ENCODE measurements around the gene IL33.

IL33 gene

DNA sequence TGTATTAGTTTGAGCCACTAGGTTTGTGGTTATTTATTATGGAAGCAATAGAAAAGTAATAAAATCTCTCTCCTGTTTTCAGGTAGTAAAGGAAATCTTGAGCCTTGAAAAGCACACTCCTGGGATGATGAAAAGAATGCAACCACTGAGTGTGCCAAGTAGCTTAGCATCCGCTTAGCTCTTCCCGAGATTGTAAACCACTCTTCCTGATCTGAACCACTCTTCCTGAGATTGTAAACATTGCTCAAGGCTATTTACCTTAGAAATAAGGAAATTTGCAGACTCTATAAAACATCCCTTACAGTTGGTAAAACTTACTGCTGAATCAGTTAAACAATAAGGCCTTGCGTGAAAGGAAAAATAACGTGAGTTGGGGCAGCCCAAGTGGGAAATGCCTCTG, 17.4 kb upstream of the IL33 start:
- Histone ChIP-seq H3K27ac (no peak overlapping the region), H3K4me3 (no peak overlapping the region)
- no peak for DNase-seq (ENCODE audit: low spot score)
- TF ChIP-seq CTCF (IDR thresholded peaks at IDR 0.05), result no peak

- no peak for TF ChIP-seq CTCF (IDR thresholded peaks at IDR 0.05)
- Histone ChIP-seq H3K27ac (no peak overlapping the region), H3K4me3 (no peak overlapping the region)
- DNase-seq (ENCODE audit: low spot score), result no peak
Observed at GRCh38 chr9:6199596-6199995, 16.0 kb upstream of the IL33 start.

GRCh38 chr9:6200761-6201160, 14.8 kb upstream of the IL33 start:
- H3K4me3 ChIP-seq, result no peak overlapping the region
- DNase-seq (ENCODE audit: low spot score), result no peak
- no peak for TF ChIP-seq CTCF (IDR thresholded peaks at IDR 0.05)
- no peak overlapping the region for H3K27ac ChIP-seq

DNA sequence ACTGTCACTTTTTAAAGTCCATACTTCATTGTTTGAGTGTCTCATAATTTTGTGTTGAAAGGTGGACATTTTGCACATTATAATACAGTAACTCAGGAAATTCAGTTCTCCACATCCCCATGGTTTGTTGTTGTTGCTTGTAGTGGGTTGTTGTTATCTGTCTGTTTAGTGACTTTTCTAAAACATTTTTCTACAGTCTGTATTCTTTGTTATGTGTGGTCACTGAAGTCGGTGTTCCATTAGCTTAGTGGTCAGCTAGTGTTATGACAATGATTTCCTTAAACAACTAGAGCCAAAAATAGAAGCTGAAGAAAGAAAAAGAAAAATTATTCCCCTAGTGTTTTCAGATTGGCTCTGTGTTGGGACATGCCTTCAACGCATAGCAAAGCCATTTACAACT, 5.6 kb upstream of the IL33 start:
- no peak for TF ChIP-seq CTCF (IDR thresholded peaks at IDR 0.05)
- DNase-seq (ENCODE audit: low spot score), result no peak
- no peak overlapping the region for H3K27ac ChIP-seq
- no peak overlapping the region for H3K4me3 ChIP-seq

DNA sequence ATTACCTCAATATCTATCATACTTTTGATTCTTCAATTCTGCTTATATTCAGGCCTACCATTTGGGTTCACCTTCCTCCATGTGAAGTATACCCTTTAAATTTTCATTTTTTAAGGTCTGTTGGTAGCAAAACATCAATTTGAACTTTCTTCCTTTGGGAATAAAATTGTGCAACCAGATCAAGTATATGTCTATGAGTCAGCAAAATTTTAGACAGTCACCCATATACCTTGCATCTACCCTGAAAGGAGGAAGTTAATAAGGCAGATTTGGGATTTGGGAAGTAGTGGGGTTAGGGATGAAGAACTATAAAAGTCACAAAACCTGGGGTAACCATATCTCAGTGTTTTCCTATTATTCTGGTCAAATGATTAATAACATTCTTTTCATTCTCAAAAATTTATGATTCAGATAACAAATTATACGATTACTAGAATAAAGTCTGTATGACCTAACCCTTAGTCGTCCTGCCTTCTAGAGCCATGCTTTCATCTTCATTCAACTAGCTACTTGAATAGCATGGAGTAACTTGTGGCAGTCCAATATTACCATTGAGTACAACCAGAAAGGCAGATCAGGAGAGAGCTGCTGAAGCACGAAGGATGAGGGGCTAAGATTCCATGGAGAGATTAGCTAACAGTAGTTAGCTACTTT, 2.8 kb upstream of the IL33 start:
- no peak overlapping the region for H3K27ac ChIP-seq
- DNase-seq (ENCODE audit: low spot score), result no peak
- H3K4me3 ChIP-seq, result no peak overlapping the region
- no peak for TF ChIP-seq CTCF (IDR thresholded peaks at IDR 0.05)

GRCh38 chr9:6214434-6214833, 1.2 kb upstream of the IL33 start:
- no peak for DNase-seq (ENCODE audit: low spot score)
- no peak for TF ChIP-seq CTCF (IDR thresholded peaks at IDR 0.05)
- Histone ChIP-seq H3K4me3 (peak overlapping the region; percentile 68), H3K27ac (peak overlapping the region; percentile 6 to 50)

DNA sequence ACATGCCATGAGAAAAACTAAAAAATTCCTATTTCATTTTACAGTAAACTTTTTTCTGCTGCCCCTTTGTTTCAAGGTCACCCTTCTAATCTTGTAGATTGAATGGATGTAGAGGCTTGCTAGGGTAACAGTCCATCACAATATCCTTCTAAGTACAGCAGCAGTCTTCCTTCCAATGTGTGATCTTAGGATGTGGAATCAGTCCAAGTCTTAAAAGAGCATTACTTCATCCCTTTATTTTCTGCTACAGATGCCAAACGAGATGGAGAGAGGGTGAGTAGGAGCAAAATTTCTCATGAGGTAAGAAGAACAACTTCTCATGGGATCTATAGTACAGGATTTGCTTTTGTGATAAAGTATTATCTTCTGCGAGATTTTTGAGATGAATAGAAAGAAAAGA, 704 bp upstream of the IL33 start:
- TF ChIP-seq CTCF (IDR thresholded peaks at IDR 0.05), result no peak
- peak overlapping the region; percentile 68 for H3K4me3 ChIP-seq
- peak overlapping the region; percentile 6 to 50 for H3K27ac ChIP-seq
- DNase-seq (ENCODE audit: low spot score), result no peak
